HT1080 (cell line): ENCODE data around the gene MEAK7. TPM values are rescaled to one million over a fixed set of nuclear protein-coding genes. Genes with fewer than 3 reads are reported as not detected.

ENCODE experiments used
- DNase-seq: peaks from one replicate; pipeline ENCODE4 v3.0.0-alpha.2; 2015; ENCODE audit warnings: low read depth
- total RNA-seq: library from RNA; depleted of rRNA; stranded (reverse); fragments of >200 nt; shearing (Covaris generic); gene quantifications from 2 replicates; pipeline ENCODE4 v1.2.3, GENCODE V29; 2014

The MEAK7 gene
- total RNA-seq, 1 experiment from 2014 or later = 27.8 TPM

DNA sequence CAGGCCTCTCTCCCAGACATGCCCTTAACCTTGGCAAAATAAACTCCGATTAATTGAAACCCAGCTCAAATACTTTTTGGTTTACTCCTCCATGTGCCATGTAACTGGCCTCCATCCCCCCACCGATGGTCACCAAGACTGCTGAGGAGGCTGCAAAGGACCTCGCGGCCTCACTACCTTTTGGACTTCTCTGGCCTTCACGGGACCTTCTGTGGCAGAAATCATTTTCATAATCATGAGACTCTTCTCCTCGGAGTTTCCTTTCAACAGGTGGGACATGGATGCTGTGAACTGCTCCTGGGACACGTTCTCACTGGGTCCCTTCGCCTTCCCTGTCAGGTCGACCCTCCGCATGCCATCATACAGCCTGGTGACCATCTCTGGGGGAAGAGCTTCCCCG lies 9.0 kb downstream of the MEAK7 start:
- no peak for DNase-seq

DNA sequence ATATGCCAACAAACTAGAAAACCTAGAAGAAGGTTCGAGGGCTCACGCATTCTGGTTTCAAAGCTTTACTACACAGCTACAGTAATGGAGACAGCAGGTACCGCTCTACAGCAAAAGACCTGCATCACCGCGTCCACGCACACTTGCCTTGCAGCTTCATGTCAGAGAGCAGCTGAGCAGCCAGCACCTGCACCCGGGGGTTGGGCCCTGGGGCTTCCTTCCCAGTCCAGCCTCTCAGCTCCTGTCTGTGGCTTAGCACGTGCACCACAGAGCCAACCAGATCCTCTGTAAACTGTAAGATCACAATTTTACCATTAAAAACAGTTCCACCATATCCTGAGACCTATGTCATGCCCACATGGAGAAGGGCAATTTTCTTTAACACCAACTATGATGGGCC lies 15.3 kb downstream of the MEAK7 start:
- DNase-seq = no peak

DNA sequence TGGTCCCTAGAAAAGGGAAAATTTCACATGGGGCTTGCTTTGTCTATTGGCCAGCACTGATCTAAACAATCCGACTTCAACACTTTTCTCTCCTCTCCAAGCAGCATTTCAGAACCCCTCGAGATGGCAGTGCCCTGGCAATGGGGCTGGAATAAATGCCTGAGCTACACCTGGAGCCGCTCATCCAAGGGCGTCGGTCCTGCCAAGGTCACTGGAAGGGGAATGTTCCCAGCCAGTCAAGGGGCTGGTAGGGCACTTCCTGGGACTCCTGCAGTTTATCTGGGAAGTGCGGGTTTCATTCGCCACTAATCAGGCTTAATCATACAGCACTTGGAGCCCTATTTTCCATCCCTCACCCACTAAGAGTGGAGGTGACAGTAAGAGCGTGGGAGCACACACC lies 17.1 kb downstream of the MEAK7 start:
- DNase-seq = no peak

DNA sequence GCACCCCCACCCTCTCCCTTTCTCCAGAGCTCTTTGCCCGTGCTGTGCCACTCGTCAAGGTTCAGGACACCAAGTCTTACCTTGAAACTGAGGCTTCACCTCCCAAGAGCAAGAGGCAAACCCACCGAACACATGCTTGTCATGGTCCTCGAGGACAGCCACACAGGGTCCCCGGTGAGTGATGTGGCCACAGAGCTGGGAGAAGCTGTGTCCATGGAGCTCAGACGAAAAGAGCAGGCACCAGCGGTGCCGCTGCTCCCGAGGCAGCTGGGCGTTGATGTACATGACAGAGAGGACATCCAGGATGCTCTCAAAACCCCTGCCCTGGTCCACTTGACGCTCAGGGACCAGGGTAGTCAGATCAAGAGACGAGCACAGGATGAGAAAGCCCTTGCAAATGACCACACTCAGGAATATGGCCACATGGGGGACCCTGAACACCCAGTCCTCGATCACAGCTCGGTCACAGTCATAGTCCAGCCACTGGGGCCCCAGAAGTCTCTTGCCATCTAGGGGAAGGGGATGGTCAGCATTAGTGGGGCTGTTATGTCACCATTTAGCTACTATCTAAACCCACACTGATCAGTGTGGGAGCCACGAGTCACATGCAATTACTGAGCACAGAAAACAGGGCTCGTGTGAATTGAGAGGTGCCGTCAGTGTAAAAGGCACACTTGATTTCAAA lies 17.8 kb downstream of the MEAK7 start:
- no peak for DNase-seq

DNA sequence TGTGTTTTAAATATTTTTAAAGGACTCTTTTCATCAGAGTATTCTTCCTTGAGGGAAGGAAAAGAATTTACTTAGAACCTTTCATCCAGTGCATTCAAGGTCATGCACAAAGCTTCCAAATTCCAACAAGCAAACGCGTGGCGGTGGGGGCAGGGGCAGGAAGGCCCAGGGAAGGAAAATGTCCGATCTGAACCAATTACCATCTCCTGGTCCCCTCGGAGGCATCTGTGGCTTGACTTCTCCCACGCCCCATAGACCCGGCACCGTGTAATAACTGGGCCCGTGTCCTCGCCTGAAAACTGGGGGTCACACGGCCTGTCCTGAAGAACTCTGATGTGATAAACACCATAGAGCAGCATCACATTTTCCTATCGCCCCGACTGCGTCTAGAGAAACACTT lies 18.3 kb downstream of the MEAK7 start:
- no peak for DNase-seq

DNA sequence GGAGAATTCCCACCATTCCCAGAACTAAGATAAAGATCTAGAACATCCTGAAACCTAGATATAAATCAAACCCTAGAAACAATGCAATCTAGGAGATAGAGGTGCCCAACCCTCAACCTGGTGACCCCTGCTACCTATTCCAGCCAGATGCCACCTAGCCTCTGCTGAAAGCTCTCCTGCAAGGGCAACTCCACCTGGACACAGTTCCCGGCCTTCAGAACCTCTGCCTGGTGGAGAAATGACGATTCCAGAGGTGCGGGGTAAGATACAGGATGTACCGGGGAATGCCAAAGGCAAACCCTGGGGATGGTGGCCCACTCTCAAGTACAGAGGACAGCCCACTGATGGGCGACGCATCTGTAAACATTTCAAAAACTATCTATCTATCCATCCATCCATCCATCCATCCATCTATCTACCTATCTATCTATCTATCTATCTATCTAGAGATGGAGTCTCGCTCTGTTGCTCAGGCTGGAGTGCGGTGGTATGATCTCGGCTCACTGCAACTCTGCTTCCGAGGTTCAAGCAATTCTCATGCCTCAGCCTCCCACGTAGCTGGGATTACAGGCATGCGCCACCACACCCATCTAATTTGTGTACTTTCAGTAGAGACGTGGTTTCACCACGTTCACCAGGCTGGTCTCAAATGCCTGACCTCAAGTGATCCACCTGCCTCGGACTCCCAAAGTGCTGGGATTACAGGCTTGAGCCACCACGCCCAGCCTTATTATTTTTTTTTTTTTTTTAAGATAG lies 19.0 kb downstream of the MEAK7 start:
- no peak for DNase-seq

DNA sequence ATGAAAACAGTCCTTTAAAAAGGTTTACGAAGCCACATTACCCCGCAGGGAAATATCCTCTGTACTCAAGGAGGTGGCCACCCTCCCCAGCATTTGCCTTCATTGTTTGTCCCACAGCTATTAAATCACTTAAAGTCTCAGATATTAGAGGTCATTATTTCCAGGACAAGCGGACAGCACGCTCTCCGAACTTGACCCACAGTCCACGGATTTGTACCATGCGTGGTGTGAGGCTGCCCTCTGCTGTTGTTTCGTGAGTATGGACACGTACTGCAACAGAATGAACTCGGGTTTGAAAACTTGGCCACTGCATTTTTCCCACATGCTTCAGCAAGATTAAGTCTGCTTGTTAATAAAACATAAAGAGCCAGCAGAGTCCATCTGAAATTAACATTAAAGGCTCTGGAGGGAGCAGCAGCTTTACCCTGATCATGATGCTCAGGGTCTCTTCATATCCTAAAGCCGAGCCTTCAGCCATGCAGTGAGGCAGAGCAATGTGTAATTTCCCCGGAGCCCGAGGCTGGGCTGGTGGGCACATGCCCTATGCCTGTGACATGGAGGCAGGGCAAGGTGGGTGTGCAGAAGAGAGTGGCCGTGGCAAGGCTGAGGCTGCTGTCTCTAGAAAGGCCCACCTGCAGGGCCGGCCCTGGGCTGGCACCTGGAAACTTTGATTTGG lies 19.7 kb downstream of the MEAK7 start:
- DNase-seq = no peak

DNA sequence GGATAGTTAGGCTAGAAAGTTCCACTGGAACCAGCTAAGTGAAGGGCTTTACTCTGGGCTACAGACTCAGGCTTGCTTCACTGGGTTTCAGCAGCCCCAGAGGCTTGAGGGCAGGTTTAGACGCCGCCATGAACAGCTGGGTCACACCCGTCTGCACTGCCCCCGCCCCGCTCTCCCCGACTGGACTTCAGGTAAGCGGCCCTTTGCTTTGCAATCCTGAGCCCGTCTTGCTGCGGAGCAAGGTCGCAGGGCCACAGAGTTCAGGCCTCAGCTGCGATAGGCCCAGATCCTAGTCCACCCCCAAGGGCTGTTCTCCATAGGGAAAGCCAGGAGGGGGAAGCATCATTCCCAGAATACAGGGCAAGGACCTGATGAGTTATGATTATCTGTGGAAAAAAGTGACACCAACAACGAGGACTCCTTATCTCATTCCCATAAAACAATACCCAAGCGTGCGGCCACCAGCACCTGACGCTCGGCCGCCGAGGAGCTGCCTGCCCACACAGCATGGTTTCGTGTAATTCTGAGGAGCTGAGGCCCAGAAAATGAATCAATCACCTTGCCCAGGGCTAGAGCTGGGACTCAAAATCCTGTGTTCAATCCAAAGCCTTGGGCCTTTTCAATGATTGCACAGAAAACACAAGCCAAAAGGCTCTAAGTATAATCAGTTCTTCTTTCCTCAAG lies 20.4 kb downstream of the MEAK7 start:
- DNase-seq = no peak

DNA sequence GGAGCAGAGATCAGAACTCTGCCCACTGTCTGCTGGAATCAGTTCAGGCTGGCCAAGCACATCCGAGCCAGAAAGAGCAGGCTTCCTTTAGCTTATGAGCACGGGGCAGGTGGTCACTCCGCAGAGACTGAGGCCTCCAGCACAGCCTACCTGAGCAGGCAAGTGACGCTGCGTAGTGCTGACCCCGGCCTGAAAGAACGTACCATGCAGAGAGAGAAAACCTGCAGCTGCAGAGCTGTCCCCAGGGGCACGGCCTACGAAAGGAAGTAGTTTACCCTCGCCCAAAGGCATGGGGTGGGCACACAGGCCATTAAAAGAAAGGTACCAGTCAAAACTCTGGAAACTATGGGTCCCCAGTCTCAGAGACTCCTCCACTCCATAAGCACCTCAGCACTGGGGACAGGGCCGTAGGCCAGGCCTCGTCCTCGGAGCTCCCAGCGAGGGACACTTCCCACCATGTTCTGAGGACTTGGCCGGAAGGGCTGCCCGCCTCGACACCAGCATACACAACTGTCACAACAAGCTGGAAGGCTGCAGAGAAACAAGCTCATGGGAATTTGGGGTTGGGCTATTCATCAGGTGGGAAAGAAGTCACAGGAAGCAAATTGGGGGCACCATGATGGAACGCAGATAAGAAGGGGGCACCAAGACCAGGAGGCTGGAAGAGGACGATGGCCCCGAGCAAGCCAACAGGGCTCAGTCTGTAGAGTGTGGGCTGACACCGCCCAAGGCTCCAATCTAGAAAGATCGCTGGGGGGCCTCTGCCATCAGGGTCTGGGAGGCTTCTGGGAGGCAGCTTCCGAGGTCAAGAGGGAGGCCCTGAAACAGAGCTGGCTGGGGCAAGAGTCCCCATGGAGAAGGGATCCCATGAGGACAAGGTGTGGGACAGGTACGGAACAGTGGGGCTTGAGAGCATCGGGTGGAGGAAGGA lies 21.2 kb downstream of the MEAK7 start:
- DNase-seq = no peak

DNA sequence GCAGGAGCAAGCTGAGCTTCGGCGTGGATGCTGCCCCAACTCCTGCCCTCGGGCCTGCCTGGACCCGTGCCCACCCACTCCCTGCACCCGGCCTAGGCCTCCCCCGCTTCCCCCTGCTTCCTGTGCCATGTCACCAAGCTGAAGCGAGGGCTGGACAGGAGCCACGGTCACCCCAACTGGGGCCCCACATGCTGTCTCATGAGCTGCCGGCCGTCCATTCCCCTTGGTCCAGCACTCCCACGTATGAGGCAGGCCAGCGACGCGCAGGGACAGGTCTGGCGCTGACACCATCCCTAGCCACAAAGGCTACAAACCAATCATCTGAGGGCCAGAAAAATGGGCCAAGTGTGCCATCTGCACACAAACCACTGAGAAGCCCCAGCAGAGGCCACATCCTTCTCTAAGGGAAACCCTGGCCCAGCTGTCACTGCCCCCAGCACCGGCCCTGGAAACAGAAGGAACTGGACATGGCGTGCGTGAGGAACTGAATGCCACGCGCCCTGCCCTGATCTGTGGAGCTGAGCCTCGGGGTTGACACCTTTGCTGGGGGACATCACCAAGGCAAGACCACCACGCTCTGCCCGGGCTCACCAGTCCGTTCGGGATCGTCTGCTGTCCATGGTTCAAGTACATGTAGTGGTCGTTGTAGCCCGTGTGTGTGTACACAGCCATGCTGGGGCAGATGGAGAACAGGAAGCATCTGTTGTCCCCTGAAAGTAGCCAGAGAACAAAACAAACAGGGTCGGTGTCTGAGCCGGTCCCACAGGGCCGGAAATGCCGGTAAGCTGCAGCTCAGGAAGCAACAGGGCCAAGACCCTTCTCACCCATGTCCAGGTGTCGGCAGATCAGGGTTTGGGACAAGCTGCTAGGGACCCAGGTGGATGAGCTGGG lies 22.2 kb downstream of the MEAK7 start:
- DNase-seq = no peak

DNA sequence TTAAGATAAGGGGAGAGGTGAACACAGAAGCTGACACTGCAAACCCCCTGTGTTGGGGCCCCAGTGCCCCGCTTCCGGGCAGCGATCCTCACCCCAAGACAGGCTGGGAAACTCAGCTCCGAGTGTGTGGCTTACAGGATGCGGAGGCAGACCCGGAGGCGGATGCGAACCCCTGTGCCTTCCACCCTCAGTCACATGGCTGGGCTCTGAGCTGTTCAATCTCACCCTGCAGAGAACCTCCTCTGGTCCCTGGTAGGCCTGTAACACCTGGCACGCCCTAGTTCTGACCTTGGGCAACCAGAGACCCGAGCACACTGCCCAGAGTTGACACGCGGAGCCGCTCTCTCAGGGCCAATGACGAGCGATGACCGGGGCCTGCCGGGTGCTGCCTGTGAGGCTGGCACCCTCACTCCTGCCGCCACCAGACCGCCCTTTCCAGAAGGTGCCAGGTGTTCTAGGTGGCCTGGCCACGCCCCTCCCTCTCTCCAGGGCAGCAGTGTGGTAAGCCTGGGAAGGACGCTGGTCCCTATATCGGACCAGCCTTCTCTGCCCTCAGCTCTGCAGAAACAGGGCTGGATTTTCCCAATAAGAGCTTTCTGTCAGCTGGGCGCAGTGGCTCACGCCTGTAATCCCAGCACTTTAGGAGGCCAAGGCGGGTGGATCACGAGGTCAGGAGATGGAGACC lies 23.3 kb downstream of the MEAK7 start:
- DNase-seq = no peak

DNA sequence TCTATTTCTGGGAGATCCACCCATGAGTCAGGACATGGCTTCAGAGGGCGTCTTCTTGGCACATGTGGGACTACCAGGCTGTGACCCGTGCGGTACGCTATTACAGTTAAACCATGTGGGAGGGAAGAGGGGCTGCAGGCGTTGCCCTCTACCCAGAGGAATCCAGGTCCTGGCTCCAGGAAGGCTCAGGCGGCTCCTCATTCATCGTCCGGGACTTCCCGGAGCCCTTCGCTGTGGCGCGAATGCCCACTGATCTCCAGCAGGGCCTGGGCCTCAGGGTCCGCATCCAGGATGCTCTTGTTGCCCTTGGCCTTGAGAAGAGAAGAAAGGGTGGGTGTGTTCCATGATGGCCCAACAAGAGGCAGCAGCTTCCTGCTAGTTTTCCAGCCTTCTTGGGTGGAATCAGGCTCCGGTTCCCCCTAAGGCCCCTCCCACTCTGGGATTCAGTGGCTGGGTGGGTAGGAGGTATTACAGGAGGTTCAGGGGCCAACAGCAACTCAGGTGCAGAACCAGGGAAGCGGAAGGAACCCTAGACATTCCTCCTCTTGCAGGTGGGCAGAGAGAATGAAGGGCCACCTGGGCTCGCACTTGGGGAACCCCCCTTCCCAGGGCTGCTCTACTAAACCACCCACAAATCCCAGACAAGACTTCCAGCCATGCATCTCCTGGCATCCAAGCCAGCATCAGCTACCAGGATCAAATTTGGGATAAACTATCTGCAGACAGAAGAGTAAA lies 24.6 kb downstream of the MEAK7 start:
- no peak for DNase-seq

DNA sequence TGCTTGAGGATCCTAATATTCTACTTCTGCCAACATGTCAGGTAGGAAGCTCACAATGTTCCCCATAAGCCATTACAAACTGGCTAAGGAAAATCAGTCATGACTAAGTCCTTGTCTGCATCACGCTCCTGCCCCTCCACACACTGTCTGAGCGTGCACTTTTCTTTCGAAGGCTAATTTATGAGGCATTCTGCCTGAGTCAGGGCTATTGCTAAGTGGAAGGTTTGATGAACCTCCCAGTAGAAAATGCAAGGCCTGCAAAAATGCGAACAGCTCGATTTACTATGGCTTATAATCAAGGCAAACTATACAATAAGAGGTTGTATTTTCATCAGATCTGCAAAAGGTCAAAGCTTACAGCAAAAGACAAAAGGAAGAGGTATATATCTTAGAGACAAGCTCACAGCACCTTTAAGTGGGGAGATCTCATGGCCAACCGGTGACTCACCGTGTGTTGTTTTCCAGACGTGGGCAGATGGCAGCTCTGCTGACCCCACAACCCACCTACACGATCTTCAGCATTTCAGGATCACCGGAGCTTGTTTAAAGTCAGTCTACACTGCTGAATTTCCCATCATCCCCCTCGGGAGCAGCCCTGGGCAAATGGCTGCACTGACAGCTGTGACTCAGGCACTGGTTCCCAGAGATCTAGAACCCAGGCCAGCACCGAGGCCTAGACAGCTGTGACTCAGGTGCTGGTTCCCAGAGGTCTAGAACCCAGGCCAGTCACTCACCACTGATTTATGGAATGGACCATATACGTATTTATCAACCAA lies 26.1 kb downstream of the MEAK7 start:
- peak; percentile 65 for DNase-seq

DNA sequence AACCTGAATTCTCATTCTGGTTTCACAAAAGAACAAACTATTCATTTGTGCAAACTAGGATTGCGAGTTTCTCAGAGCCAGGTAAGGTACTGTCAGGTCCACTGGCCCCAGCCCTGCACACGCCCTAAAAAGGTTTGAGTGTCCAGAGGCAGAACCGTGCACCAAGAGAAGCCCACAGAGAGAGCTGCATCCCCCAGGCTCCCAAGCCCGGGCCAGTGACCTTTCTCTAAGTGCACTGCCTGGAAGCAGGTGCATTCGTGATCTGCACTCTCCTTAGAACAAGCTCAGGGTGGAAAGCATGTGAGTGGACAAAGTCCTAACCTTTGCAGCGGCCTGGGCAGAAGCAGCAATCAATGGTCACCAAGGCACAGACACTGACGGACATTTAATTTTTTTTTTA lies 26.8 kb downstream of the MEAK7 start:
- no peak for DNase-seq

DNA sequence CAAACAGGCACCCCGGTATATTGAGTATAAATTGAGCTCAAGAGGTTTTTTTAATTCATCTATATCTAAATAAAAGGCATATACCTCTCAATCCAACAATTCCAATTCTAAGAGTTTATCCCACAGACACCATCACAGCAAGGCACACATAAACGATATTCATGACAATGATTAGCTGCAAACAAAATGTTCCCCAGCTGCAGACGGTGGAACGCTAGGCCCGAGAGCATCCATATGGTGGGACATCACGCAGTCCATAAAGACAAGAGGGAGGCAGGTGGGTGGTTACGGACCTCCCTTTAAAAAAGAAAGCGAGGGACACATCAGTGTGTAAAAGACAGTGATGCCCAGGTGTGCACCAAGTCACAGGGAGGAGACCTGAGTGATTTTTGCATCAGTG lies 28.1 kb downstream of the MEAK7 start:
- DNase-seq = no peak

DNA sequence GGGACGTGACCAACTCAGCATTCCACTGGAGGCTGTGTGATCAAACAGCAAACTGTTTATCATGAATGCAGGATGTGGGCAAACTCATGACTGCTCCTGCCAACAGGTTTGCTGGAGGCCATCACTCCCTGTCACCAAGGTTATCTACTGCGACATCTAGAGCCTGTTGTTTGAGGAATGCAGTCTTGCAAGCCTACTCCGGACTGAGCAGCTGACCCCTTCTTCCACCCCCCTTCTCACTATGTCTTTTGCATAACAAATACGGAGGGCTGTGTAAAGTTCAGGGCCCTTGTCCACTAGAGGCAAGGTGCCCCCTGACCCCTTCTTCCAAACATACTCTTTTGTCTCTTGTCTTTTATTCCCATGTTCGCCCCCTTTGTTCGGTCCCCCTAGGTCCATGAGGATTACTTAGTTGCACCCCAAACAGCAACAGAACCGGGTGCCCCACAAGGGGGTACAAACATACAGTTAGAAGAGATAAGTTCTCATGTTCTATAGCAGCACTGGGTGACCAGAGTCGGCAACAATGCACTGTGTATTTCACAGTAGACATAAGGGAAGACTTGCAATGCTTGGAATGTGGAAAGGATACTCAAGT lies 28.7 kb downstream of the MEAK7 start:
- DNase-seq = no peak

DNA sequence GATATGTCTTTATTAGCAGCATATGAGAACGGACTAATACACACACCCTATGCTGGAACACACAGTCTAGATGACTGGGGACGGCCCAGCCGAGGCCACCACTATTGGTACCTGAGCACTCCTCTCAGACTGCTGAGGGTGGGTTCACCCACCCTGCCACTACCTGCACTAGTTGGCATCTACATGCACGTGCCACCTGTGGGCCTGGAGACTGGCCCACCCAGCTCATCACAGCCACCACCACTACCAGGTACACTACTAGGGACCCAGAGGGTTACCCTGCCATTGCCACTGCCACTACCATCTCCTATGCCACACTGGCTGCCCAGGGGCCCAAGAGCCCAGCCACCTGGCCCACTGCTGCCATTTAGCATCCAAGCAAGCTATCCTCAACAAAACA lies 32.5 kb downstream of the MEAK7 start:
- no peak for DNase-seq
